ENCODE measurements around the gene CALHM2. TPM values are rescaled to one million over a fixed set of nuclear protein-coding genes. Genes with fewer than 3 reads are reported as not detected.

CALHM2 gene
- total and polyA plus RNA-seq, 12 donors: 5.2 to 23.5 (median 11.6) TPM

DNA sequence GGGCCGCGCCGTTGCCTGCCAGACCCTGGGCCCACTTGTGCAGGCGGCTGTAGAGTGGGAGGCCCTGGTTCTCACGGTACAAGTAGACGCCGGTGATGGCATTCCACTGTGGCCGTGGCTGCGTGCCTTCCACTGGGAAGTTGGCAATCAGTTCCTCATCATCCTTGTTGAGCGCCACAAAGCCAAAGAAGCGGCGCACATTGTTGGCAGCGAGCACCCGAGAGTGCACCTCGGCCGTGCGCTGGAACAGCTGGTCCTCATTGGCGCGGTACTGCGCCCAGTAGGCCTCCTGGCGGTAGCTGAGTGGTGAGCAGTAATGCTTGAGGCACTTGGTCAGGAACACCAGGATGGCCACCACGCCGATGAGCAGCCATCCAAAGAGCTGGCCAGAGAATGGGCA lies 5.0 kb downstream of the CALHM2 start:
- TF ChIP-seq, protein P1, sequence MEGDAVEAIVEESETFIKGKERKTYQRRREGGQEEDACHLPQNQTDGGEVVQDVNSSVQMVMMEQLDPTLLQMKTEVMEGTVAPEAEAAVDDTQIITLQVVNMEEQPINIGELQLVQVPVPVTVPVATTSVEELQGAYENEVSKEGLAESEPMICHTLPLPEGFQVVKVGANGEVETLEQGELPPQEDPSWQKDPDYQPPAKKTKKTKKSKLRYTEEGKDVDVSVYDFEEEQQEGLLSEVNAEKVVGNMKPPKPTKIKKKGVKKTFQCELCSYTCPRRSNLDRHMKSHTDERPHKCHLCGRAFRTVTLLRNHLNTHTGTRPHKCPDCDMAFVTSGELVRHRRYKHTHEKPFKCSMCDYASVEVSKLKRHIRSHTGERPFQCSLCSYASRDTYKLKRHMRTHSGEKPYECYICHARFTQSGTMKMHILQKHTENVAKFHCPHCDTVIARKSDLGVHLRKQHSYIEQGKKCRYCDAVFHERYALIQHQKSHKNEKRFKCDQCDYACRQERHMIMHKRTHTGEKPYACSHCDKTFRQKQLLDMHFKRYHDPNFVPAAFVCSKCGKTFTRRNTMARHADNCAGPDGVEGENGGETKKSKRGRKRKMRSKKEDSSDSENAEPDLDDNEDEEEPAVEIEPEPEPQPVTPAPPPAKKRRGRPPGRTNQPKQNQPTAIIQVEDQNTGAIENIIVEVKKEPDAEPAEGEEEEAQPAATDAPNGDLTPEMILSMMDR (IDR thresholded peaks at IDR 0.05): no peak
- ATAC-seq (no peak), DNase-seq (no peak)
- intact Hi-C loops (cut with DNase I): no loop called here
- no peaks in the 10 kb centered on the region for H3K9me3 ChIP-seq
- peaks cover 0 to 5% (median 0%) of the 10 kb centered on the region in 7 donors for H3K27me3 ChIP-seq
- peaks cover 3 to 85% (median 43%) of the 10 kb centered on the region in 9 donors for H3K36me3 ChIP-seq
- H3K4me1 ChIP-seq: peaks cover 32 to 91% (median 79%) of the 10 kb centered on the region in 9 donors
- WGBS, 2 donors: 96 to 98% methylated on average over 23 of the region's 23 CpGs
- H3K27ac ChIP-seq: peak overlapping the region in 9 of 10 donors; percentile 69 to 98 (median 89)
- no peak overlapping the region for H3K4me3 ChIP-seq

DNA sequence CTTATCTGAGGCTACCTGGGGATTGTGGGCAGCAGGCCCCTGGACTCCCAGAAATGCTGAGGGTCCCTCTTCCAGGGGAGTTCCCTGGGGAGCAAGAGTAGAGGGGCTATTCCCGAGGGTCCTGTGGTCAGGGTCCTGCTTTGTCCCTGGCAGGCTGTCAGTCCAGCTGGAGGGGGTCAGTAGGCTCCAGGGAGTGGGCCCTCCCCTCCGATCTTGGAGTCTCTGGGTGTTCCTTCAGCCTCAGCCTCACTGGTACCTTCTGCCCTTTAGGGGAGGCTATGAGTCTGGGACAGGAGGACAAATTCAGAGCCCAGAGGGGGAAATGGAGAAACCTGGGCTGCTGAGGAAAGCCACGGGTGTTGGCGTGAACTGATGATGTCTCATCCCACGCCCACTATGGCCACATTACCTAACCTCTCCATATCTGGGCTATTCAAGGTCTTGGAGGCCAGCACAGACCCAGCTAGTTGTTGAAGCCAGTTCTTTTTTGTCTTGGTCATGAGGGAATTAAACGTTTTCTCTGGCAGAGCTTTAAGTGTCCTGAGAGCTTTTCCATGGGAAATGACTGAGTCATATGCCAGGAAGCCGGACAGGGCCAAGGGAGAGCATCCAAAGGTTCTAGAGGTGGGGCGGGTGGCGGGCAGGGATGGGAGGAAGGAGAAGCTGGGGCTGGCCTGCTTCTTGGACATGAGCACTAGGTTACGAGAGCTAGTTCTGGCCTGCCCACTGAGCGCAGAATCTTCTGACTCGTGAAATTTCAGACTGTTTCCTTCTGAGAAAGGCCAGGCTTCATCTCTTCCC lies 6.2 kb downstream of the CALHM2 start:
- DNase-seq (peak; percentile 82), ATAC-seq (peak; percentile 52 to 83 (median 71))
- no peaks in the 10 kb centered on the region for H3K27me3 ChIP-seq
- peaks cover 32 to 100% (median 84%) of the 10 kb centered on the region in 9 donors for H3K4me1 ChIP-seq
- peak overlapping the region; percentile 43 to 98 (median 86) for H3K27ac ChIP-seq
- H3K4me3 ChIP-seq: no peak overlapping the region
- H3K9me3 ChIP-seq: no peaks in the 10 kb centered on the region
- H3K36me3 ChIP-seq: peaks cover 3 to 96% (median 49%) of the 10 kb centered on the region in 9 donors
- WGBS, 2 donors: 37 to 51% methylated on average over 12 of the region's 12 CpGs
- intact Hi-C loops (cut with DNase I): no loop called here
- TF ChIP-seq, protein P1 (IDR thresholded peaks at IDR 0.05): no peak

- TF ChIP-seq, protein P1 (IDR thresholded peaks at IDR 0.05): no peak
- Histone ChIP-seq H3K9me3 (no peaks in the 10 kb centered on the region), H3K27me3 (no peaks in the 10 kb centered on the region), H3K4me3 (no peak overlapping the region), H3K27ac (peak overlapping the region; percentile 16 to 98 (median 86)), H3K36me3 (peaks cover 3 to 99% (median 51%) of the 10 kb centered on the region in 9 donors), H3K4me1 (peaks cover 28 to 94% (median 80%) of the 10 kb centered on the region in 9 donors)
- intact Hi-C loops (cut with DNase I): no loop called here
- DNase-seq (no peak), ATAC-seq (no peak)
- WGBS, 2 donors: 70 to 76% methylated on average over 9 of the region's 9 CpGs
Measured at GRCh38 chr10:103445366-103445765, 6.8 kb downstream of the CALHM2 start.

- ATAC-seq (peak in 3 of 8 donors; percentile 19 to 39 (median 29)), DNase-seq (peak in 1 of 2 donors; percentile 48)
- peaks cover 3 to 99% (median 51%) of the 10 kb centered on the region in 9 donors for H3K36me3 ChIP-seq
- WGBS, 2 donors: 57 to 77% methylated on average over 10 of the region's 10 CpGs
- H3K4me3 ChIP-seq: no peak overlapping the region
- H3K4me1 ChIP-seq: peaks cover 19 to 85% (median 71%) of the 10 kb centered on the region in 9 donors
- TF ChIP-seq, protein P1 (IDR thresholded peaks at IDR 0.05): no peak
- H3K9me3 ChIP-seq: no peaks in the 10 kb centered on the region
- H3K27ac ChIP-seq: peak overlapping the region in 7 of 10 donors; percentile 69 to 98 (median 85)
- intact Hi-C loops (cut with DNase I): no loop called here
- H3K27me3 ChIP-seq: no peaks in the 10 kb centered on the region
Measured at GRCh38 chr10:103444478-103444877, 7.7 kb downstream of the CALHM2 start.
